Measurements from ENCODE around the gene PCDH9. TPM values are rescaled to one million over a fixed set of nuclear protein-coding genes. Genes with fewer than 3 reads are reported as not detected.

PCDH9 gene
- total RNA-seq, 2 donors from 2014 or later, result 0.95 to 1.8 TPM

- DNase-seq, result no peak
- Histone ChIP-seq H3K9me3 (ENCODE audit: control insufficient read depth, low read length) (peaks cover 11% of the 10 kb centered on the region), H3K9ac (ENCODE audit: extremely low read depth, low read length, poor library complexity, severe bottlenecking) (no peak overlapping the region), H3K4me3 (ENCODE audit: low read length) (no peak overlapping the region), H3K4me1 (ENCODE audit: control insufficient read depth, insufficient read depth, low read length) (no peaks in the 10 kb centered on the region), H3K36me3 (ENCODE audit: control insufficient read depth, insufficient read depth, low read length) (no peaks in the 10 kb centered on the region), H3K27me3 (ENCODE audit: control insufficient read depth, insufficient read depth, low read length, poor library complexity, severe bottlenecking) (no peaks in the 10 kb centered on the region), H3K27ac (ENCODE audit: low read depth, low read length) (no peak overlapping the region)
- peaks cover 16% of the 10 kb centered on the region for H3K9me3 Mint-ChIP-seq
- TF ChIP-seq CTCF (conservative IDR thresholded peaks at IDR 0.05), result no peak
- WGBS, 2 experiments (ENCODE audit: insufficient coverage in 1 of 2, insufficient read length in 1 of 2), result 93 to 100% methylated on average over 2 to 6 of the region's 6 CpGs
- no peak overlapping the region for H3K27ac Mint-ChIP-seq
- no peaks in the 10 kb centered on the region for H3K27me3 Mint-ChIP-seq (ENCODE audit: insufficient read depth)
- H3K36me3 Mint-ChIP-seq (ENCODE audit: low read depth), result no peaks in the 10 kb centered on the region
- no peak overlapping the region for H3K4me3 Mint-ChIP-seq
- H3K4me1 Mint-ChIP-seq, result peaks cover 10% of the 10 kb centered on the region
Observed at GRCh38 chr13:67106502-67107057, 123.6 kb downstream of the PCDH9 start.

- H3K27me3 ChIP-seq (ENCODE audit: control insufficient read depth, insufficient read depth, low read length, poor library complexity, severe bottlenecking), result no peaks in the 10 kb centered on the region
- Mint-ChIP-seq H3K4me3 (no peak overlapping the region), H3K9me3 (peaks cover 3% of the 10 kb centered on the region), H3K27me3 (ENCODE audit: insufficient read depth) (no peaks in the 10 kb centered on the region), H3K4me1 (peaks cover 29% of the 10 kb centered on the region), H3K27ac (no peak overlapping the region), H3K36me3 (ENCODE audit: low read depth) (no peaks in the 10 kb centered on the region)
- no peaks in the 10 kb centered on the region for H3K36me3 ChIP-seq (ENCODE audit: control insufficient read depth, insufficient read depth, low read length)
- WGBS, 2 experiments (ENCODE audit: insufficient coverage in 1 of 2, insufficient read length in 1 of 2), result 84 to 100% methylated on average over 1 to 3 of the region's 4 CpGs
- peaks cover 5% of the 10 kb centered on the region for H3K4me1 ChIP-seq (ENCODE audit: control insufficient read depth, insufficient read depth, low read length)
- peak overlapping the region; percentile 2 for H3K4me3 ChIP-seq (ENCODE audit: low read length)
- no peaks in the 10 kb centered on the region for H3K9me3 ChIP-seq (ENCODE audit: control insufficient read depth, low read length)
- no peak overlapping the region for H3K9ac ChIP-seq (ENCODE audit: extremely low read depth, low read length, poor library complexity, severe bottlenecking)
- DNase-seq, result no peak
- H3K27ac ChIP-seq (ENCODE audit: low read depth, low read length), result no peak overlapping the region
- no peak for TF ChIP-seq CTCF (conservative IDR thresholded peaks at IDR 0.05)
Observed at GRCh38 chr13:67101730-67102467, 128.2 kb downstream of the PCDH9 start.

GRCh38 chr13:67100730-67101129 is 129.4 kb downstream of the PCDH9 start:
- 88 to 90% methylated on average over 3 of the region's 3 CpGs for WGBS, 2 experiments (ENCODE audit: insufficient coverage in 1 of 2, insufficient read length in 1 of 2)

More at GRCh38 chr13:67100730-67101129, 129.4 kb downstream of the PCDH9 start:
- DNase-seq, result peak; percentile 53
- no peak for TF ChIP-seq CTCF (conservative IDR thresholded peaks at IDR 0.05)
- no peak overlapping the region for H3K27ac ChIP-seq (ENCODE audit: low read depth, low read length)
- no peak overlapping the region for H3K9ac ChIP-seq (ENCODE audit: extremely low read depth, low read length, poor library complexity, severe bottlenecking)
- Mint-ChIP-seq H3K9me3 (no peaks in the 10 kb centered on the region), H3K4me1 (peaks cover 32% of the 10 kb centered on the region), H3K27ac (no peak overlapping the region), H3K27me3 (ENCODE audit: insufficient read depth) (no peaks in the 10 kb centered on the region), H3K4me3 (no peak overlapping the region), H3K36me3 (ENCODE audit: low read depth) (no peaks in the 10 kb centered on the region)
- no peaks in the 10 kb centered on the region for H3K27me3 ChIP-seq (ENCODE audit: control insufficient read depth, insufficient read depth, low read length, poor library complexity, severe bottlenecking)
- H3K36me3 ChIP-seq (ENCODE audit: control insufficient read depth, insufficient read depth, low read length), result no peaks in the 10 kb centered on the region
- H3K4me1 ChIP-seq (ENCODE audit: control insufficient read depth, insufficient read depth, low read length), result peaks cover 5% of the 10 kb centered on the region
- H3K9me3 ChIP-seq (ENCODE audit: control insufficient read depth, low read length), result no peaks in the 10 kb centered on the region
- H3K4me3 ChIP-seq (ENCODE audit: low read length), result no peak overlapping the region
